H1 (cell line): ENCODE measurements around the gene CCDC192. TPM values are rescaled to one million over a fixed set of nuclear protein-coding genes. Genes with fewer than 3 reads are reported as not detected.

Experiments used
- CTCF ChIA-PET: fragments of 300-600 bp; sonication (Branson Sonifier 250); formaldehyde crosslinking; loops from one replicate; lab custom pipeline; 2021; ENCODE audit not compliant: partially characterized antibody; lab: Charles Lee
- POLR2A ChIA-PET: fragments of 300-600 bp; sonication (Branson Sonifier 250); formaldehyde crosslinking; loops from one replicate; lab custom pipeline; 2021; ENCODE audit warnings: inconsistent platforms; ENCODE audit not compliant: partially characterized antibody; lab: Charles Lee
- DNase-seq, 2 experiments: peaks; one replicate each; pipeline versions ENCODE4 v3.0.0 to v3.0.0-alpha.2; 2010 to 2022; ENCODE audit warnings: low spot score in 2 of 2, low read depth in 1 of 2, mixed read lengths in 1 of 2
- FAIRE-seq: peaks from 2 replicates; lab custom pipeline; 2011; peaks lifted over from hg19 to GRCh38; lab: Jason Lieb, UNC
- H2AFZ ChIP-seq: 2 replicates; pipeline ENCODE4 v1.8.1; 2012; ENCODE audit warnings: low read length, inconsistent platforms
- H2AK5ac ChIP-seq: 2 replicates; pipeline ENCODE4 v1.6.1; 2013; ENCODE audit warnings: low read depth, low read length
- H2BK120ac ChIP-seq: replicated peaks from 2 replicates; pipeline ENCODE3; 2013; ENCODE audit warnings: low read depth, low read length, inconsistent platforms
- H2BK12ac ChIP-seq: 2 replicates; pipeline ENCODE4 v1.6.1; 2013; ENCODE audit warnings: low read depth, low read length
- H2BK15ac ChIP-seq: 2 replicates; pipeline ENCODE4 v1.6.1; 2013; ENCODE audit warnings: low read length
- H2BK20ac ChIP-seq: 2 replicates; pipeline ENCODE4 v1.6.1; 2013; ENCODE audit warnings: low read length
- H2BK5ac ChIP-seq: 2 replicates; pipeline ENCODE4 v1.6.1; 2013; ENCODE audit warnings: low read depth, low read length
- H3K14ac ChIP-seq: 2 replicates; pipeline ENCODE4 v1.6.1; 2013; ENCODE audit warnings: inconsistent platforms; ENCODE audit not compliant: insufficient read length
- H3K18ac ChIP-seq: 2 replicates; pipeline ENCODE4 v1.6.1; 2013; ENCODE audit warnings: low read length; ENCODE audit errors: extremely low read depth
- H3K23ac ChIP-seq: 2 replicates; pipeline ENCODE4 v1.6.1; 2013; ENCODE audit warnings: inconsistent platforms; ENCODE audit not compliant: insufficient read length
- H3K23me2 ChIP-seq: 2 replicates; pipeline ENCODE4 v1.6.1; 2013; ENCODE audit warnings: low read depth, low read length
- H3K27ac ChIP-seq: 2 replicates; pipeline ENCODE4 v1.6.1; 2011; ENCODE audit warnings: low read depth, low read length, inconsistent platforms
- H3K27me3 ChIP-seq, 4 experiments: replicated peaks in 1 of 4; 1 replicate in 1 of 4; 2 replicates in 3 of 4; pipeline versions ENCODE4 v1.6.1 to v1.8.1; 2011 to 2013; ENCODE audit warnings: low read length in 3 of 4, mild to moderate bottlenecking in 3 of 4, inconsistent platforms in 2 of 4, mixed read lengths in 2 of 4, moderate library complexity in 1 of 4; ENCODE audit not compliant: control insufficient read depth in 3 of 4, insufficient read depth in 3 of 4; ENCODE audit errors: extremely low read depth in 1 of 4
- H3K36me3 ChIP-seq, 4 experiments: 2 replicates each; pipeline versions ENCODE4 v1.6.1 to v1.8.1; 2011 to 2013; ENCODE audit warnings: mild to moderate bottlenecking in 4 of 4, low read length in 3 of 4, moderate library complexity in 2 of 4, control low read depth in 1 of 4, inconsistent platforms in 1 of 4; ENCODE audit not compliant: insufficient read depth in 4 of 4, control insufficient read depth in 2 of 4
- H3K4ac ChIP-seq: replicated peaks from 2 replicates; pipeline ENCODE3; 2013; ENCODE audit warnings: low read length, low read depth, mixed read lengths, inconsistent platforms; ENCODE audit not compliant: insufficient read length
- H3K4me1 ChIP-seq, 4 experiments: replicated peaks in 1 of 4; 1 replicate in 1 of 4; 2 replicates in 3 of 4; pipeline versions ENCODE4 v1.6.1 to v1.8.1; 2011 to 2013; ENCODE audit warnings: low read length in 3 of 4, inconsistent platforms in 2 of 4, mixed read lengths in 1 of 4; ENCODE audit not compliant: insufficient read depth in 4 of 4, control insufficient read depth in 3 of 4
- H3K4me2 ChIP-seq, 2 experiments: 2 replicates each; pipeline versions ENCODE4 v1.6.1 to v1.8.1; 2011 to 2013; ENCODE audit warnings: low read depth in 2 of 2, low read length in 2 of 2, control low read depth in 1 of 2, inconsistent platforms in 1 of 2, mild to moderate bottlenecking in 1 of 2; ENCODE audit not compliant: insufficient read depth in 1 of 2
- H3K4me3 ChIP-seq, 4 experiments: fragments of 200-600, 300-600 bp in 1 of 4; sonication (generic), shearing (Covaris generic), sonication (Bioruptor Twin) in 1 of 4; 2 replicates each; pipeline versions ENCODE4 v1.5.1 to v1.8.1; 2011 to 2016; ENCODE audit warnings: low read length in 4 of 4, low read depth in 3 of 4, control low read depth in 2 of 4, inconsistent platforms in 2 of 4, mild to moderate bottlenecking in 2 of 4, mixed read lengths in 1 of 4, moderate library complexity in 1 of 4; ENCODE audit not compliant: insufficient read depth in 2 of 4; ENCODE audit errors: extremely low read depth in 1 of 4
- H3K56ac ChIP-seq: replicated peaks from 2 replicates; pipeline ENCODE3; 2013; ENCODE audit warnings: low read depth, mild to moderate bottlenecking, mixed read lengths, low read length, inconsistent platforms; ENCODE audit not compliant: insufficient read length
- H3K79me1 ChIP-seq: 2 replicates; pipeline ENCODE4 v1.6.1; 2013; ENCODE audit warnings: low read depth, low read length, control low read depth
- H3K79me2 ChIP-seq, 2 experiments: 2 replicates each; pipeline versions ENCODE4 v1.6.1 to v1.8.1; 2012 to 2013; ENCODE audit warnings: low read length in 2 of 2, mild to moderate bottlenecking in 2 of 2, inconsistent platforms in 1 of 2; ENCODE audit not compliant: insufficient read depth in 2 of 2, control insufficient read depth in 1 of 2
- H3K9ac ChIP-seq, 4 experiments: replicated peaks in 1 of 4; 1 replicate in 1 of 4; 2 replicates in 3 of 4; pipeline versions ENCODE4 v1.6.1 to v1.8.1; 2011 to 2013; ENCODE audit warnings: low read depth in 3 of 4, low read length in 3 of 4, control low read depth in 2 of 4, mild to moderate bottlenecking in 2 of 4, moderate library complexity in 2 of 4, inconsistent platforms in 1 of 4; ENCODE audit errors: extremely low read depth in 1 of 4
- H3K9me3 ChIP-seq, 2 experiments: 2 replicates each; pipeline versions ENCODE4 v1.6.1 to v1.8.1; 2012 to 2013; ENCODE audit warnings: mild to moderate bottlenecking in 2 of 2, moderate library complexity in 2 of 2, control low read depth in 1 of 2, inconsistent platforms in 1 of 2, low read depth in 1 of 2, low read length in 1 of 2, mixed read lengths in 1 of 2; ENCODE audit not compliant: insufficient read depth in 2 of 2
- H4K20me1 ChIP-seq, 2 experiments: replicated peaks in 1 of 2; 2 replicates each; pipeline versions ENCODE3 to v1.8.1; 2011 to 2013; ENCODE audit warnings: inconsistent platforms in 2 of 2, low read length in 2 of 2, mild to moderate bottlenecking in 1 of 2; ENCODE audit not compliant: insufficient read depth in 2 of 2, control insufficient read depth in 1 of 2
- H4K5ac ChIP-seq: 2 replicates; pipeline ENCODE4 v1.6.1; 2013; ENCODE audit warnings: low read length, low read depth, mixed read lengths, inconsistent platforms; ENCODE audit not compliant: insufficient read length
- H4K8ac ChIP-seq: 2 replicates; pipeline ENCODE4 v1.8.0; 2013; ENCODE audit warnings: mild to moderate bottlenecking, moderate library complexity, low read length, inconsistent platforms; ENCODE audit not compliant: insufficient read depth; ENCODE audit errors: extremely low read depth
- H4K91ac ChIP-seq: replicated peaks from 2 replicates; pipeline ENCODE3; 2013; ENCODE audit warnings: low read length, mixed read lengths, inconsistent platforms; ENCODE audit not compliant: insufficient read length
- BACH1 ChIP-seq: IDR thresholded peaks from 2 replicates; pipeline ENCODE4 v1.6.1; 2012; ENCODE audit warnings: low read length, improper control_type of control experiment
- CHD2 ChIP-seq: IDR thresholded peaks from 2 replicates; pipeline ENCODE4 v1.6.1; 2012; ENCODE audit warnings: low read length, improper control_type of control experiment
- PHF8 ChIP-seq: fragments of 200-600 bp; sonication (generic); conservative IDR thresholded peaks from 2 replicates; pipeline ENCODE4 v1.7.1; 2012; ENCODE audit warnings: low read depth, mild to moderate bottlenecking, inconsistent platforms, low read length, moderate library complexity
- SIN3A ChIP-seq, 2 experiments: IDR thresholded peaks in 1 of 2; conservative IDR thresholded peaks in 1 of 2; 2 replicates each; pipeline ENCODE4 v1.6.1; 2011 to 2012; ENCODE audit warnings: low read length in 2 of 2, improper control_type of control experiment in 1 of 2, low read depth in 1 of 2, mild to moderate bottlenecking in 1 of 2
- TEAD4 ChIP-seq: IDR thresholded peaks from 2 replicates; pipeline ENCODE4 v1.6.1; 2012; ENCODE audit warnings: low read depth, low read length, inconsistent platforms, mixed read lengths
- WGBS, 2 experiments: shearing (Covaris generic) in 1 of 2; methylation state at CpG; one replicate each; pipeline versions ENCODE4 v1.1.6 to v1.1.7; 2013 to 2015; ENCODE audit warnings: low lambda C conversion rate in 2 of 2, mixed read lengths in 2 of 2, inconsistent platforms in 1 of 2, low coverage in 1 of 2, missing lambda C conversion rate in 1 of 2; ENCODE audit not compliant: insufficient replicate concordance in 2 of 2, insufficient coverage in 1 of 2, insufficient read length in 1 of 2; ENCODE audit errors: extremely low coverage in 1 of 2, missing lambda C conversion rate in 1 of 2; 5-methylcytosine and 5-hydroxymethylcytosine counted together
- polyA plus RNA-seq, 7 experiments: library from polyadenylated mRNA; depleted of rRNA in 3 of 7; stranded (reverse) in 5 of 7; unstranded in 2 of 7; fragments of >200 nt in 5 of 7; fragments of 200-250 nt in 2 of 7; gene quantifications; 1 replicate in 5 of 7; 2 replicates in 1 of 7; 4 replicates in 1 of 7; pipeline versions ENCODE4 v1.2.1 to v1.2.3, GENCODE V29; 2011 to 2013; ENCODE audit warnings: missing spikeins in 2 of 7, mixed read lengths in 2 of 7
- total RNA-seq: library from RNA; stranded (reverse); fragmentation: NEBNext Ultra II Directional; extraction: Animal tissue kit (Norgen Biotek cat#: 25700); gene quantifications from 2 replicates; pipeline ENCODE4 v1.2.1, GENCODE V29; 2021

CCDC192 gene
- total and polyA plus RNA-seq, 2 of the 8 experiments (the other 6 are each of a cell fraction or from before 2014, with no cell fraction given): 0.61 TPM; not detected in 1

DNA sequence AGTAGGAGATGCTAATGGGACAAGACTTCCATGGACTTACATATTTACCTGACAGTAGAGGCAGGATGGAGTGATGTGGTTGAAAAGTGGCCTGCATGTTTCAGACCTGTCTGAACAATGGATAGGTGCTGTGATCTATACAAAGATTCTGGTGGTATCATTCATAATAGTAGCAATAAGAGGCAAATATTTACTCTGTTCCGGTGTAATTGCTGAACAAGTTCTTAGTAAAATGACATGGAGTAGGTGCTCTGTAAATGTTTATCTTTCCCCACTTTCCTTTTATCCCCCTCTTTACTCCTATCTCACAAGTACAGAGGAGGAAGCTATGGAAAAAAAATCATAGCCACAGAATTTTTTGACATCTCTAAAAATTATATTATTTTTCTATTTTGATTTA, 221.4 kb downstream of the CCDC192 start:
- no peaks in the 10 kb centered on the region; the same call in 1 of the 2 replicates for H3K23me2 ChIP-seq
- H3K9ac ChIP-seq: no peak overlapping the region
- no peak overlapping the region for H3K14ac ChIP-seq
- no peak overlapping the region for H3K4ac ChIP-seq
- no peak overlapping the region for H3K18ac ChIP-seq
- WGBS, 2 experiments: 88% methylated on average over 1 of the region's 1 CpG; no CpG with 5 or more reads in 1 of the 2 experiments
- H4K8ac ChIP-seq: no peak overlapping the region
- H2BK15ac ChIP-seq: no peak overlapping the region
- H4K20me1 ChIP-seq: no peaks in the 10 kb centered on the region
- CTCF ChIA-PET: interaction anchor here (0.7 to 2.9 kb wide), 4 partner anchors 9 to 83 kb away, joined by 3 to 10 read pairs (median 3); no protein-coding TSS in a partner anchor
- H2BK20ac ChIP-seq: no peak overlapping the region
- H2AFZ ChIP-seq: no peak overlapping the region
- no peak overlapping the region for H3K4me3 ChIP-seq
- no peak overlapping the region for H3K27ac ChIP-seq
- H4K91ac ChIP-seq: no peak overlapping the region
- H3K23ac ChIP-seq: no peak overlapping the region
- TF ChIP-seq CHD2 (no peak), TEAD4 (no peak), SIN3A (conservative IDR thresholded peaks at IDR 0.05 in 1 of 2, IDR thresholded peaks at IDR 0.05 in 1 of 2; ENCODE audit: low read depth in 1 of 2, low read length in 2 of 2) (no peak), BACH1 (no peak), PHF8 (no peak)
- no peak overlapping the region for H2BK120ac ChIP-seq
- no peaks in the 10 kb centered on the region for H3K79me2 ChIP-seq
- no peak overlapping the region for H4K5ac ChIP-seq
- H3K4me2 ChIP-seq: no peak overlapping the region
- H3K56ac ChIP-seq: no peak overlapping the region
- H2BK12ac ChIP-seq: no peak overlapping the region
- POLR2A ChIA-PET: no interaction called here
- H3K36me3 ChIP-seq: no peaks in the 10 kb centered on the region
- no peaks in the 10 kb centered on the region for H3K79me1 ChIP-seq
- H3K9me3 ChIP-seq: no peaks in the 10 kb centered on the region
- no peak overlapping the region for H2BK5ac ChIP-seq
- no peak for FAIRE-seq
- H3K27me3 ChIP-seq: no peaks in the 10 kb centered on the region
- no peak for DNase-seq
- H2AK5ac ChIP-seq: no peak overlapping the region
- H3K4me1 ChIP-seq: no peaks in the 10 kb centered on the region
